GOT3 (cell line): ENCODE measurements around the gene HDAC1.
"Not testable (repeated sequence)": the region's sequence is repeated elsewhere in the genome, so short reads cannot be mapped to it uniquely, and the experiment has no call there.

Experiments
- DNase-seq: peaks from one replicate; lab custom pipeline; 2025; ENCODE audit warnings: mixed read lengths; lab: John Stamatoyannopoulos, UW

HDAC1 gene

DNA sequence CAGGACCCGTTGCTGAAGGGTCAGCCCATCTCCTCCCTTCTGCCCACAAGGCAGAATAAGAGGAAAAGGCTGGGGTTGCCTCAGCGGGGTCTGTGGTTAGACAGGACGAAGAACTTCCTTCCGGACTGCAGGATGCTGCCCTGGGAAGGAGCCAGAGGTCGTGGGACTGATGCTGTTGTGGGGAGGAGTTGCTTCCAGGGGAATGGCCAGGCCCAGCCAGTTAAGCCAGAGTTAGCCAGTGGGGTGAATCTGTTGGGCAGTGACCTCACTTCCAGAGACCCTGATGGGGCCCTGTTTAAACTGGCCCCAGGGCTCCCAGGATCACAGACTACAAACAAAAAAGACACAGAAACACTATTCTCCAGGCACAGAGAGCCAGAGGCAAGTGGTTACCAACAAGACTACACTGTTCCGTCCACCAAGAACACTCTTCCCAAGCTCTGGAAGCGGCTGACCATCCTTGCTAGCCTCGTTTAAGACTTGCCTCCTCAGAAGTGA lies 57.4 kb downstream of the HDAC1 start:
- DNase-seq, result no peak

DNA sequence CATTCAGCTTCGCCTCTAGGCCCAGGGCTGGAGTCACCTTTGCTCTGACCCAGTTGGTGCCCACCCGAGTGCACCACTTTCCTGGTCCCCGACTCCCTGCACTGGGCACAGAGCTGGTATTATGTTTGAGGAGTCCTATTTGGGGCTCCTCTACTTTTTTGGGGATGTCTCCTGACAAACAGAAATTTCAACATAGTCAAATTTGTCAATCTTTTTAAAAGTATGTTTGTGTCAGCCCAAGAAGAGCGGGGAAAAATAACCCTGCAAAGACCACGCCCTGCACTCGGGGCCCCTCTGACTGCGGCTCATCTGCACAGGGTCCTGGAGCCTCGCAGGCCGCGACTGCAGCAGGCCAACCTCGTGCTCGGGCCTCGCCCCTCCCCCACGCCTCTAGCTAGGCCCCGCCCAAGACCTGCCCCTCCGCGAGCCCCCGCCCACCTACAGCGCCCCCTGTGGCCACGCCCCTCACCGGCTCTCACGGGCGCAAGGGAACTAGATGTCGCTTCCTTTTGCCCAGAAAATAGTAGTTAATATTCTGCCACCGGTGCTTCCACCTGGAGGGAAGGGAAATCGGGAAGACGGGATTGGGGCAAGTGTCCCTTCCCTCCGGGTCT lies 59.0 kb downstream of the HDAC1 start:
- no peak for DNase-seq

DNA sequence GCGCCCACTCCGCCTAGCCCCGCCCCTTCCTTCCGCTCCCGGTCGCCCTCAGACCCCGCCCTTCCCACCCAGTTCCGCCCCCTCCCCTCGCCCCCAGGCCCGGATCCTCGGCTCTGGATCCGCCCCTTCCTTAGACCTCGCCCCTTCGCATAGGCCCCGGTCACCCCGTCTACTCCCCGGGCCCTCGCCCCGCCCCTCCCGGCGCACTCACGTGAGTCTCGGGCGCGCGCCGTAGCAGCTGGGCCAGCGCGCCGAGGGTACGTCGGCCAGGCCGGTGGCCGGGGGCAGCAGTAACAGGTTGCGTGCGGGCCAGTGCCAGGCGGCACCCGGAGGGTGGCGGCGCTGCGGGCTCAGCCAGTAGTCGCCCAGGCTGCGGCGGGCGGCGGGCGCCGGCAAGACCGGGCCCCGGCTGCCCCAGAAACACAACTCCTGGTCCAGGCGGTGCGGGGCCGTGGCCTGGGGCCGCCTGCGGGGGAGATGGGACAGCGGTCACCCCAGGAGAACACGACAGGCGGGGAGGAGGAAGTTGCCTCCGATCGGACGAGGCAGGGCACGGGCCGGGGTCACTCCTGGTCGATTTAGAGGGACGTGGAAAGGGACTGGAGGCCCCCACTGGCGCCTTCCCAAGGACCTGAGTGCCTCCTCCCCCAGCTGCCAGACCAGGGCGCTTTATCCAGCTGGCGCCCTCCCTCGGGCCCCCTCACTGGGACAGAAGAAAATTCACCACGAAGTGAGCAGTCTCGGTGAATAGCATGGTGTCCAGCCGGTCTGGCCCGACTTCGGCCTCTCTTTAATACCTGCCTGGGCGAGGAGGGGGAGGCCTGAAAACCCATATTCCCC lies 59.7 kb downstream of the HDAC1 start:
- DNase-seq, result peak; percentile 43

DNA sequence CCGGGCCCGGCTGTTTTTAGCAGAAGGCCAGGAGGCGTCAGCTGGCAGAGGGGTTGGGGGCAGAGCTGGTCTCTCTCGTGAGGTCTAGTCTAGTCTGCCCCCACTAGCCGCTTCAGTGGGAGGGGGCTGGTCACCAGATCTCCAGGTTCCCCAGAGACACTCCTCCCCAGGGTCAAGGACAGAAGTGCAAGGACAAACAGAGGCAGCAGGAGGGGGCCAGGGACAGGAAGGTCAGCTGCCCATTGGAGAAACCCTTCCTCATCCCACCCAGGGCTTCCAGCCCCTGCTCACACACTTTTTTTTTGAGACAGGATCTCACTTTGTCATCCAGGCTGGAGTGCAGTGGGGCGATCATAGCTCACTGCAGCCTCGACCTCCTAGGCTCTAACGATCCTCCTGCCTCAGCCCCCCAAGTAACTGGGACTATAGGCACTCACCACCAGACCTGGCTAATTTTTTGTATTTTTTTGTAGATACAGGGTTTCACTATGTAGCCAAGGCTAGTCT lies 60.4 kb downstream of the HDAC1 start:
- DNase-seq, result no peak

DNA sequence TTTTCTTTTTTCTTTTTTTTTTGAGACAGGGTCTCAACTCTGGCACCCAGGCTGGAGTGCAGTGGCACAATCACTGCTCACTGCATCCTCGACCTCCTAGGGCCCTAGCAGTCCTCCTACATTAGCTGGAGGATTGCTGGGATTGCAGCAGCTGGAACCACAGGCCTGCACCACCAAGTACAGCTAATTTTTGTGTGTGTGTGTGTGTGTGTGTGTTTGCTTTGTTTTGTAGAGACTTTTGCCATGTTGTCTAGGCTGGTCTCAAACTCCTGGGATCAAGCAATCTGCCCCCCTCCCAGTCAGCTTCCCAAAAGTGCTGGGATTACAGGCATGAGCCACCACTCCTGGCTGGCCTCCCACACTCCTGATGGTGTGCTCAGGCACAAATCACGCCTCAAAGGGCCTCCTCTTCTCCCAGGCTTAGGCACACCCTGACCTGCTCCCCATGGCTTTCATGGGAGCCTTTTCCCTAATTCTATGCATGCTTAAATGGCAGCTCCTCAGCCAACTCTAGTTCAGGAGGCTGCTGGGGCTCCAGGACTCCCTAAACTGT lies 61.0 kb downstream of the HDAC1 start:
- DNase-seq, result no peak

DNA sequence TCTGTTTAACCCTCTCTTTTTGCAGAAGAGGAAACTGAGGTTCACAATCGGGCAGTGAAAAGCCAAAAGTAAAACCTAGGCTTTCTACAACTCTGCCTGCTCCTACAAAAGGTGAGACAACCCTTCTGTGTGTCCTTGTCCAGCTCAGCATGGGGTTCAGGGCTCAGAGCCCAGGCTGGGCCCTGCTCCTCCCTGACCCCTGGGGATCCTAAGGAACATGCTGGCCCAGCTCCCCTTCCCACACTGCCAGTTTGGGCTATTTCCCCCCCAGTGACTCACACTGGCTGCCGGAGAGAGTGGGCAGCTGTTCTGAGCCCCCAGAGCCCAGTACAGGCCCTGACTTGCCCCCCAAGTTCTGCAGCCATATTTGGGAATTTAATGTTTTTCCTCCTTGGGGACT lies 61.5 kb downstream of the HDAC1 start:
- DNase-seq, result no peak

DNA sequence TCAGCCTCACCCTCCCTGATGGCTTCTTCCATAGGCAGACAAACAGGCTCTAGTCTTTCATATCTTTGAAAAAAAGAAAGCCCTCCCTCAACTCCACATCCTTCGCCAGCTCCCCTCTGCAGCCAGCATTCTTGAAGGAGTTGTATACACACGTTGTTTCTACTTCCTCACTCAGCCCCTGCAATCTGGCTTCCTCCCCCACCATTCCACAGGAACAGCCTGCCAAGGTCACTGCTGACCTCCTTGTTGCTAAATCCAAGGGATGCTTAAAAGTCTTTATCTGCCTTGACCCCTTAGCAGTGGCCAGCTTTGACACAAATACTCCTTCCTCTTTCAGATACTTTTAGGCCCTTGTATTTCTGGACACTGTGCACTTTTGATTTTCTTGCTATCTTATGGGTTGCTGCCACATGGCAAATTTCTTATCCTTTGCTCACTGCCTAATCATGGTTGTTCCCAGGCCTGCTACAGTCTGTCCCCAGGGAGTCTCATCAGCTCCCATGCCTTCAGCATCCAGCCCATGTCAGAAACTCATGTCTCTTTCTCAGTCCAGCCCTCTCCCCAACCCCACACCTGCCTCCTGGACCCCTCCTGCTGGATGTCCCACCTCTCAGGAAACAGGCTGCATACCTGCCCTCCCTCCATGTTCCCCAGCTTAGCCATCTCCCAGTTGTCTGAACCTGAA lies 62.1 kb downstream of the HDAC1 start:
- no peak for DNase-seq

DNA sequence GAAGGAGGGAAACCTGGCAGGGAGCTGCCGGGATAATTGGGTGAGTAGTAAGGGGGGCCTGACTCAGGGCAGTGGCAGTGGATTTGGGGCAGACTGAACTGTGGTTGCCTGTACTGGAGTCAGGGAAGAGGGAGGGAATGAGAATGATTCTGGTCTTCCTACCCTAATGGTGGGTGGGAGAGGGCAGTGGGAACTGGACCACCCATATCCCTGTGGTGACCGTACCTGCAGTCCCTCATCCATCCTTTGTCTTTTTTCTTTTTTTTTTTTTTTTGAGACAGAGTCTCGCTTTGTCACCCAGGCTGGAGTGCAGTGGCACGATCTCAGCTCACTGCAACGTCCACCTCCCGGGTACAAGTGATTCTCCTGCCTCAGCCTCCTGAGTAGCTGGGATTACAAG lies 63.9 kb downstream of the HDAC1 start:
- not testable (repeated sequence) for DNase-seq

DNA sequence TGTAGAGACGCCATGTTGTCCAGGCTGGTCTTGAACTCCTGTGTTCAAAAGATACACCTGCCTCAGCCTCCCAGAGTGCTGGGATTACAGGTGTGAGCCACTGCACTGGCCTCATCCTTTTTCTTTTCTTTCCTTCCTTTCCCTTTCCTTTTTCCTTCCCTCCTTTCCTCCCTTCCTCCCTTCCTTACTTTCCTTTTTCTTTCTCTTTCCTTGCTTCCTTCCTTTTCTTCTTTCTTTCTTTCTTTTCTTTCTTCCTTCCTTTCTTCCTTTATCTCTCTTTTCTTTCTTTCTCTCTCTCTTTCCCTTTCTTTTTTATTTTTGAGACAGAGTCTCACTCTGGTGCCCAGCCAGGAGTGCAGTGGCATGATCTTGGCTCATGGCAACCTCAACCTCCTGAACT lies 64.6 kb downstream of the HDAC1 start:
- no peak for DNase-seq

DNA sequence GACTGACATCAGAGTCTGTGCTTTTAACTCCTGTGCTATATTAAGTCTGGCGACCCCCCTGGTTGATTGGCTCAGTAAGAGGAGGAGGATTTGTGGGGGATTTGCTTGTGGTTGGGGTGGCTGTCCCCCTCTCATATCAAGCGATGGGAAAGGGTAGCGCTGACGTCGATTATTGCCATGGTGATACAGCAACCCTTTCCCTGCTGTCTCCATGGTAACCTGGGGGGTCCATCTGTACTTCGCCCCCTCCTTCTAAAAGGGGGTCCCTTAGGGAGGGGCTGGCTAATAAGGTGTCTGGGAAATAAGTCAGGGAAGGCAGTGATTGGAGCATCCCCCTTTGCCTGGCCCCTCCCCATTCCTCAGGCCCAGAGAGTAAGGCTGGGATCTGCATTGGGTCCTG lies 65.7 kb downstream of the HDAC1 start:
- DNase-seq, result no peak

DNA sequence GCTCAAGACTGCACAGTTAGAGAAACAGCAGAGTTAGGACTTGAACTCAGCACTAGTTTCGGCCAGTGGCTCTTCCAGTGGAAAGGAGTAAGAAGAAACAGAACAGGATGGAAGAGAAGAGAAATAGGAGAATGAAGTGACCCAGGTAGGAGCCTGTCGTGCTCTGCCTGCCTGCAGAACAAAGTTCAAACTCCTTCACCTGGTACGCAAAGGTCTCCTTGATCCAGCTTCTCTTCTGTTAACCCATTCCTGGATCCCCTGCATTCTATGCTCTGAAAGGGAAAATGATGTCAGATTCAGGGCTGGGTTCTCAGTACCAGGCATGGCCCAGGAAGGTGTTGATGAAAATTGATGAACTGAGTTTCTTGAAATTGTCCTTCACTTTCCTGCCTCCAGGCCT lies 66.6 kb downstream of the HDAC1 start:
- DNase-seq, result no peak

DNA sequence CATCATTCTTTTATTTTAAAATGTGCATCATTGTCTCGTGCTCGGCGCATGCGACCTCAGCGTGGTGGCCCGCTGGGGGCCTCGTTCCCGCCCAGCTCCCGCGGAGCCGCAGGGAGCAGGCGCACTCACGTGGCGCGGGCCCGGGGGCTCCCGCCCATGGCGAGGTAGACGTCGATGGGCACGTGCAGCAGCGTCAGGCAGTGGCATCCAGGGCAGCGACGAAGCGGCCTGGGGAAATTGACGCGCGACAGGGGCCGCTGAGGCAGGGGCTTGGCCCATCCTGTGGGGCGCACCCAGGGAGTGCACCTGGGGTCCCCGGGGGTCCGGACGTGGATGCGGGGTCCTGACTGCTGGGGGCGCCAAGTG lies 69.4 kb downstream of the HDAC1 start:
- DNase-seq, result no peak

DNA sequence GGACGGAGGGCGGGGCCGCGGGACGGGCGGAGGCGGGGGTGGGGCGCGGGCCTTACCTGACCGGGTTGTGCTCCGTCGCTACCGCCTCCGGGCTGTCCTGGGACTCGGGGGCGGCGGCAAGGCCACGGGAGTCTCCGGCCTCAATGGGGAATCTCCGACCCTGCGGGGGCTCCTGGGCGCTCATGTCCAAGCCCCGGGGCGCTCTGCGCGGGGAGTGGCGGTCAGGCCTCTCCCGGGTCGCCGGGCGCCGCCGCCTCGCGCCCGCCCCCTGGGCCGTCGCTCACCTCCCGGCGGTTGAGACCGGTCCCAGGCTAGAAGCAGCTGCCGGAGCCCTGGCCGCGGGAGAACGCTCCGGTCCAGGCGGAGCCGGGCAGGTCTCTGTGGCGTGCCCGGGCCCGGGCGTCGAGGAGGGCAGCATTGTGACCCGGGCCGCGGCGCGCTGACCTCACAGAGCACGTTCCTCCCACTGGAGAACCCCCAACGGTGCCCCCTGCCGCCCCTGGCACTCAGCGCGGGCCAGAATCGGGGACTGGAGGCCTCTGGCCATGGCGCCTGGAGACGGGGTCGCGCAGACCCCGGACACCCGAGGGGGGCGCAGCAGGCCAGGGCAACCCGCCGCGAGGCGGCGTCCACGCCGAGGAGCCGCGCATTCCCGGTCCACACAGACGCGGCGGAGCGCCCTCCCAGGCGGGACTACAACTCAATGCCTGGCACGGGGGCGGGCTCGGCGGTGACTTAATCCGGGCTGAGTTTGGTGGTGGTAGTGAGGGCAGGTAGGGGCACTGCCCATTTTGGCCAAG lies 70.0 kb downstream of the HDAC1 start:
- no peak for DNase-seq

DNA sequence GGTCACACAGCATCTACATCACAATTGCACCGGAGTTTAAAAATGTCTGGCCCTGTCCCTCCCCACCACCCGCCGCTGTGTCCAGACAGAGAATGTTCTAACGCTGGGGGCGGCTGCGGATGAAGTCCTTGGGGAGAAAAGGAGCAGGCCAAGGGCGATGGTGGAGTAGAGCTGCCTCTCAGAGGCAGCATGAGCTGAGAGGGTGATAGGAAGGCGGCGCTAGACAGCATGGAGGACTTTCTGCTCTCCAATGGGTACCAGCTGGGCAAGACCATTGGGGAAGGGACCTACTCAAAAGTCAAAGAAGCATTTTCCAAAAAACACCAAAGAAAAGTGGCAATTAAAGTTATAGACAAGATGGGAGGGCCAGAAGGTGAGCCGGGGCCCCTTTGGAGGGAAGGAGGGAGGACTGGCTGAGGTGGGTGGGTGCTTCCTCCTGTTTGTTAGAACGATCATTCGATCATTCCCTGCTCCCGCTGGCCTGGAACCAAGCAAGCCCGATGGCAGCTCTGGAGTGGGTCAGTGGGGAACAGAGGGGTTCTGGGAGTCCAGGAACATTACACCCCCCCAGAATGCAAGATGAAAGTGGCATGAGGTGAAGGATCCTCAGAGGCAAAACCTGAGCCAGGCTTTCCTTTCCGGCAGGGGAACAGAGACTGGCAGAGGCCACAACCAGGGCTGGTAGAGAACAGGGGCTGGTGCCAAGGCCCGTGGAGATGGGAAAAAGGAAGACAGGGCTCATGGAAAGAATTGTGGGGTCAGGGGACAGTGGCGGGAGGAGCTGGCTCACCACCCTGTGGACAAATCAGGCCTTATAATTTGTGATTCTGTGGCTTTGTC lies 70.8 kb downstream of the HDAC1 start, which contains the start of the genes FAM229A and TSSK3:
FAM229A (minus strand) TSS at position 12 of the 840 bp plus-strand sequence. CDS start 394 bp downstream, outside the sequence.
TSSK3 (plus strand) TSS at position 66 of the 840 bp plus-strand sequence; CDS start at position 229, 163 bp downstream.
- no peak for DNase-seq

DNA sequence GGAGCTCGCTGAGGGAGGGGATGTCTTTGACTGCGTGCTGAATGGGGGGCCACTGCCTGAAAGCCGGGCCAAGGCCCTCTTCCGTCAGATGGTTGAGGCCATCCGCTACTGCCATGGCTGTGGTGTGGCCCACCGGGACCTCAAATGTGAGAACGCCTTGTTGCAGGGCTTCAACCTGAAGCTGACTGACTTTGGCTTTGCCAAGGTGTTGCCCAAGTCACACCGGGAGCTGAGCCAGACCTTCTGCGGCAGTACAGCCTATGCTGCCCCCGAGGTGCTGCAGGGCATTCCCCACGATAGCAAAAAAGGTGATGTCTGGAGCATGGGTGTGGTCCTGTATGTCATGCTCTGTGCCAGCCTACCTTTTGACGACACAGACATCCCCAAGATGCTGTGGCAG lies 71.8 kb downstream of the HDAC1 start:
- DNase-seq, result no peak

DNA sequence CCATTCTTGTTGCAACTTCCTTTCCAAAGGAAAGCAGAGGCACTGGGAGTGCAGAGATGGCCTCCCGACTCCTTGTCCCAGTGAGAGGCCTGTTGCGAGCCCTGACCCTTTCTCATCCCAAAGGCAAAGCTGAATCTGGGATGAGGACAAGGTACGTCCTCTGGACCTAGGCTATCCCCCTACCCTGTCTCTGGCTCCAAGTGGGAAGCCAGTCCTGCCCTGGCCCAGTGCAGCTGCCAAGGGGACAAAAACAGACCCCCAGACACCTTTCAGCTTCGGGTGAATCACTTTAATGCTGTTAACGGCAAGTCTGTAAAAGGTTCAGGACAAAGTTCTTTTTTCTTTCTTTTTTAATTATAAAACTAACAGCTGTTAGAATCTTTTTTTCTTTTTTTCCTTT lies 73.0 kb downstream of the HDAC1 start:
- no peak for DNase-seq

DNA sequence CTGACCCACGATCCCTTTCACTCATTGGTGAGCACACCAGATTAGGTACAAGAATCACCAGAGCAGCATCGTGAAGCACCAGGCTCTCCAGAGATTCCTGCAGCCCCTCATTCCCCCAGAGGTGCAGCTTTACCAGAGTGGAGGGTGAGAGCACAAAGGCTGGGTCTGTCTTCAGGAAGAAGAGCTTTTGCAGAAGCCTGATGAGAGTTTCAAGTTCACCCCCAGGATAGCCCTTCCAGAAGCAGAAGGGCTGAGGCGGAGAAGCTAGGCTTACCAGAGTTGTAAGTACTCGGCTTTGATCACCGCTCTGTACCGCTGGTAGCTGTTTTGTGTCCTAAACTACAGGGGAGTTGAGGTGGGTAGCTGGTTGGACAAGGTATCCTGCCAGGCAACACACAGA lies 73.6 kb downstream of the HDAC1 start:
- DNase-seq, result no peak

DNA sequence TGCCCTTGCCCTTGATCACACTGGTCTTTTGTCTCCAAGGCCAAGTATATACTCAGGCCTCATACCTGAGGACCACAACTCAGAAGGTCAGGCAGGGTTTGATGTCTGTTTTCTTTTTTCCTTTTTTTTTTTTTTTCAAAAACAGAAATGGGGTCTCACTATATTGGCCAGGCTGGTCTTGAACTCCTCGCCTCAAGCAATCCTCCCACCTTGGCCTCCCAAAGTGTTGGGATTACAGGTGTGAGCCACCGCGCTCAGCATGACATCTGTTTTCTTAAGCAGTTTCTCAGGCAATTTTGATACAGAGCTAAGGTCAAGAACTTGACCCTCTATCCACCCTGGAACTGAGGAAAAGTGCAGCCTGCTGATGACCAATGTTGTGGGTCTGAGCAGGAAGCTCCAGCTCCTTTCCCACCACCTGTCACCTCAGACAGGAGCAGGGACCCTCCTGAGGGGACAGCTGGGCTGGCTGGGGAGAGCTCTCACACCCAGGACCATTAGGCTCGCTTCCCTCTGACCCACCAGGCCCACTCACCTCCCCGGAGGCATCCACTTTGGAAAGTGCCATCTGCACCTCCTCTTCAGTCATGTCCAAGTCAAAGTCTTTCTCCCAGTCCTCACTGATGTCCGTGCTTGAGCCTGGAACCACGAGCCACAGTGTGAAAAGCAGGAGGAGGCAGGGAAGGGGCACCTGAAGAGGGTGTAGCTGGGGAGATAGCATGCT lies 76.2 kb downstream of the HDAC1 start:
- DNase-seq, result no peak

DNA sequence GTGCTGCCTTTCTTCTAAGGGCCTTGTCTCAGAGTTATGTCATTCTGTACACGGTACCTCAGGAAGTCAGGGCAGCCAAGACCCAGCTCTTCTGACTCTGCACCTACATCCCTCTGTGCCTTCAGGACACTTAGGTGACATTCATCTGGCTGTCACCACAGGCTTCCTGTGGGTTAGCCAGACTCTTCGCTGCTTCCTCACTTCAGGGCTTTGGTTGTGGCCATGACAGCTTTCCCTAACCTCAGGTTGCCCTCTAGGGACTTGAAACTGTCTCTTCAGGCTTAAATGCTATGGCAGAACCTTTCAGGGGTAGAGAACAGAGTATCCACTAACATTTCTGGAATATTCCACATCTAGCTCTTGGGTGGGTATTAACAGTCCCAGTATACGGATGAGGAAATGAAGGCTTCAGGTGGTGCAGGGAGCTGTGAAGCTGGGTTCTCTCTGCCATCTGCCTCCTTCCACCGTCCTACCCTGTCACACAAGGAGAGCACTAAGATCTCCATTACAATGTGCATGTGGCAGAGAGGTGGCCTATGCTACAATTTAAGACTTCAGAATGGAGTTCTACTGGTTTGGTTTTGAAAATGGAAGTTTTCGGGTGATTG lies 80.4 kb downstream of the HDAC1 start:
- no peak for DNase-seq
